ENCODE data around the gene TMA7B. TPM values are rescaled to one million over a fixed set of nuclear protein-coding genes. Genes with fewer than 3 reads are reported as not detected.

The TMA7B gene
- total RNA-seq, 2 experiments from 2014 or later: 1.0 to 1.3 TPM

GRCh38 chr22:39926753-39927152 lies 33.4 kb upstream of the TMA7B start:
- Mint-ChIP-seq H3K36me3 (peaks cover 24% of the 10 kb centered on the region), H3K27me3 (no peaks in the 10 kb centered on the region), H3K9me3 (no peaks in the 10 kb centered on the region), H3K27ac (no peak overlapping the region), H3K4me3 (no peak overlapping the region), H3K4me1 (peaks cover 46% of the 10 kb centered on the region)
- no peak for DNase-seq

- no peaks in the 10 kb centered on the region for H3K27me3 Mint-ChIP-seq
Measured at GRCh38 chr22:39927544-39927943, 32.7 kb upstream of the TMA7B start.

GRCh38 chr22:39928536-39929520 lies 31.4 kb upstream of the TMA7B start:
- H3K9me3 Mint-ChIP-seq: no peaks in the 10 kb centered on the region
- no peaks in the 10 kb centered on the region for H3K27me3 Mint-ChIP-seq
- H3K4me1 Mint-ChIP-seq: peaks cover 45% of the 10 kb centered on the region
- peaks cover 19% of the 10 kb centered on the region for H3K36me3 Mint-ChIP-seq
- H3K27ac Mint-ChIP-seq: no peak overlapping the region
- no peak overlapping the region for H3K4me3 Mint-ChIP-seq
- DNase-seq: no peak

More at GRCh38 chr22:39927544-39927943, 32.7 kb upstream of the TMA7B start:
- Mint-ChIP-seq H3K4me3 (no peak overlapping the region), H3K27ac (no peak overlapping the region), H3K4me1 (peaks cover 44% of the 10 kb centered on the region), H3K36me3 (peaks cover 17% of the 10 kb centered on the region), H3K9me3 (no peaks in the 10 kb centered on the region)
- DNase-seq: peak; percentile 52

GRCh38 chr22:39931251-39931650 lies 28.9 kb upstream of the TMA7B start:
- Mint-ChIP-seq H3K27ac (no peak overlapping the region), H3K27me3 (no peaks in the 10 kb centered on the region), H3K4me1 (peaks cover 46% of the 10 kb centered on the region), H3K4me3 (no peak overlapping the region), H3K36me3 (peaks cover 20% of the 10 kb centered on the region), H3K9me3 (no peaks in the 10 kb centered on the region)
- DNase-seq: no peak

GRCh38 chr22:39932166-39932565 lies 28.0 kb upstream of the TMA7B start:
- no peaks in the 10 kb centered on the region for H3K9me3 Mint-ChIP-seq

GRCh38 chr22:39932918-39933649 lies 27.1 kb upstream of the TMA7B start:
- Mint-ChIP-seq H3K27ac (peak overlapping the region; percentile 98), H3K9me3 (no peaks in the 10 kb centered on the region), H3K4me3 (peak overlapping the region; percentile 78), H3K36me3 (peaks cover 8% of the 10 kb centered on the region), H3K4me1 (peaks cover 59% of the 10 kb centered on the region), H3K27me3 (no peaks in the 10 kb centered on the region)
- peak; percentile 75 for DNase-seq

More at GRCh38 chr22:39932166-39932565, 28.0 kb upstream of the TMA7B start:
- H3K27ac Mint-ChIP-seq: no peak overlapping the region
- H3K4me1 Mint-ChIP-seq: peaks cover 55% of the 10 kb centered on the region
- H3K27me3 Mint-ChIP-seq: no peaks in the 10 kb centered on the region
- H3K4me3 Mint-ChIP-seq: no peak overlapping the region
- no peak for DNase-seq
- H3K36me3 Mint-ChIP-seq: peaks cover 16% of the 10 kb centered on the region

- Mint-ChIP-seq H3K4me3 (peak overlapping the region; percentile 78), H3K36me3 (peaks cover 8% of the 10 kb centered on the region), H3K27me3 (no peaks in the 10 kb centered on the region), H3K27ac (peak overlapping the region; percentile 98), H3K9me3 (no peaks in the 10 kb centered on the region), H3K4me1 (peaks cover 65% of the 10 kb centered on the region)
- no peak for DNase-seq
Measured at GRCh38 chr22:39933741-39934140, 26.5 kb upstream of the TMA7B start.

- Mint-ChIP-seq H3K27me3 (no peaks in the 10 kb centered on the region), H3K27ac (peak overlapping the region; percentile 98), H3K4me1 (peaks cover 76% of the 10 kb centered on the region), H3K36me3 (peaks cover 8% of the 10 kb centered on the region), H3K9me3 (no peaks in the 10 kb centered on the region), H3K4me3 (peak overlapping the region; percentile 78)
- DNase-seq: no peak
Measured at GRCh38 chr22:39935116-39935515, 25.1 kb upstream of the TMA7B start.

GRCh38 chr22:39935612-39936011 lies 24.6 kb upstream of the TMA7B start:
- H3K9me3 Mint-ChIP-seq: no peaks in the 10 kb centered on the region
- H3K4me1 Mint-ChIP-seq: peaks cover 81% of the 10 kb centered on the region
- no peaks in the 10 kb centered on the region for H3K27me3 Mint-ChIP-seq
- peak overlapping the region; percentile 98 for H3K27ac Mint-ChIP-seq
- peak overlapping the region; percentile 75 for H3K4me3 Mint-ChIP-seq
- no peak for DNase-seq
- peaks cover 8% of the 10 kb centered on the region for H3K36me3 Mint-ChIP-seq

- peaks cover 91% of the 10 kb centered on the region for H3K4me1 Mint-ChIP-seq
- H3K27ac Mint-ChIP-seq: peak overlapping the region; percentile 98
- DNase-seq: no peak
- H3K9me3 Mint-ChIP-seq: no peaks in the 10 kb centered on the region
- H3K4me3 Mint-ChIP-seq: peak overlapping the region; percentile 75
- H3K27me3 Mint-ChIP-seq: no peaks in the 10 kb centered on the region
- peaks cover 12% of the 10 kb centered on the region for H3K36me3 Mint-ChIP-seq
Measured at GRCh38 chr22:39936523-39937145, 23.6 kb upstream of the TMA7B start.

- DNase-seq: no peak
- peaks cover 20% of the 10 kb centered on the region for H3K36me3 Mint-ChIP-seq
- H3K27ac Mint-ChIP-seq: peak overlapping the region; percentile 98
- H3K27me3 Mint-ChIP-seq: no peaks in the 10 kb centered on the region
- peak overlapping the region; percentile 76 for H3K4me3 Mint-ChIP-seq
- peaks cover 94% of the 10 kb centered on the region for H3K4me1 Mint-ChIP-seq
- no peaks in the 10 kb centered on the region for H3K9me3 Mint-ChIP-seq
Measured at GRCh38 chr22:39937906-39938305, 22.3 kb upstream of the TMA7B start.

GRCh38 chr22:39938509-39939111 lies 21.6 kb upstream of the TMA7B start:
- peak; percentile 69 for DNase-seq
- Mint-ChIP-seq H3K9me3 (no peaks in the 10 kb centered on the region), H3K36me3 (peaks cover 23% of the 10 kb centered on the region), H3K27ac (peak overlapping the region; percentile 98), H3K27me3 (no peaks in the 10 kb centered on the region), H3K4me1 (peaks cover 94% of the 10 kb centered on the region), H3K4me3 (peak overlapping the region; percentile 76)

GRCh38 chr22:39939830-39940229 lies 20.4 kb upstream of the TMA7B start:
- peak overlapping the region; percentile 89 for H3K27ac Mint-ChIP-seq
- H3K36me3 Mint-ChIP-seq: peaks cover 24% of the 10 kb centered on the region
- H3K9me3 Mint-ChIP-seq: no peaks in the 10 kb centered on the region
- peak overlapping the region; percentile 35 for H3K4me3 Mint-ChIP-seq
- H3K4me1 Mint-ChIP-seq: peaks cover 95% of the 10 kb centered on the region
- no peak for DNase-seq
- no peaks in the 10 kb centered on the region for H3K27me3 Mint-ChIP-seq

GRCh38 chr22:39940757-39941305 lies 19.4 kb upstream of the TMA7B start:
- H3K27me3 Mint-ChIP-seq: no peaks in the 10 kb centered on the region
- H3K36me3 Mint-ChIP-seq: peaks cover 25% of the 10 kb centered on the region
- no peak for DNase-seq
- H3K27ac Mint-ChIP-seq: peak overlapping the region; percentile 89
- H3K4me3 Mint-ChIP-seq: peak overlapping the region; percentile 35
- peaks cover 97% of the 10 kb centered on the region for H3K4me1 Mint-ChIP-seq
- no peaks in the 10 kb centered on the region for H3K9me3 Mint-ChIP-seq

All from activated naive CD8-positive, alpha-beta T cell treated with anti-CD3 and anti-CD28 coated beads for 36 hours (primary cell).